ENCODE data around the gene C11orf24.

GRCh38 chr11:68302670-68303069 is 30.9 kb upstream of the C11orf24 start:
- TF ChIP-seq CTCF (conservative IDR thresholded peaks at IDR 0.05 in 1 of 2, IDR thresholded peaks at IDR 0.05 in 1 of 2; ENCODE audit: extremely low read depth in 1 of 2, insufficient read depth in 1 of 2, low read depth in 1 of 2, low read length in 2 of 2) (no peak), EZH2 (IDR thresholded peaks at IDR 0.05; ENCODE audit: borderline replicate concordance, low read length) (no peak)

All from mammary epithelial cell (primary cell).